Measurements from ENCODE around the gene CACNG4. TPM values are rescaled to one million over a fixed set of nuclear protein-coding genes. Genes with fewer than 3 reads are reported as not detected.

CACNG4 gene
- total RNA-seq, 6 experiments from 2014 or later = not detected

DNA sequence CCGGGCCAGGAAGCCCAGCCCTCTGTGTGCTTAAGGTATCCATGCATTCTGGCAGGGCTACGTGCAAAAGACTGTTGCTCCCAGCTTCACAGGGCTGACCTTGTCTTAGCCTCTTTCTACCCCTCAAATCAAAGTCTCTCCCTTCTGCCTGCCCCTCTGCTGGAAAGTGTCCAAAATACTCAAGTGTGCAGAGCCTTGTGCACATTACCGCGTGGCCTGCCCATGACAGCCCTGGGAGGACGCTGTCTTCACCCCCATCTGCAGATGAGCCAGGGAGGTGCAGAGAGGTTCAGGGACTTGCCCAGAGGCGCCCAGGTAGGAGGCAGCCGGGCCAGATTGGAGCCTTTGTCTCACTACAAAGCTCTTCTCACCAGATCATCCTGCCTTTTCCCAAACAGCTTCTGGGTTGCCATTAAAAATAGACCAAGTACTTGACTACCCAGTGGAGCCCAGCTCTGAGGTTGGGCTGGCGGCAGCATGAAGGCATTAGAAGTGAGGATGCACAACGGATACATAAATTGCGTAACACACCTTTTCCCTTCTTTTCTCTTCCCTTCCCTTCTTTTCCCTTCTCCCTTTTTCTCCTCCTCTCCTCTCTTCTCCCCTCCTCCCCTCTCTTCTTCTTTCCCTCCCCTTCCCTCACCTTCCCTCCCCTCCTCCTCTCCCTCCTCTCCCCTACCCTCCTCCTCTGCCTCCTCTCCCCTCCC, 3.5 kb downstream of the CACNG4 start:
- no peak overlapping the region for H3K4me3 Mint-ChIP-seq
- H3K27ac Mint-ChIP-seq = no peak overlapping the region
- H3K27me3 Mint-ChIP-seq (ENCODE audit: insufficient read depth) = peaks cover 56% of the 10 kb centered on the region
- no peaks in the 10 kb centered on the region for H3K36me3 Mint-ChIP-seq (ENCODE audit: low read depth)
- no peaks in the 10 kb centered on the region for H3K9me3 Mint-ChIP-seq
- DNase-seq = no peak
- TF ChIP-seq CTCF (IDR thresholded peaks at IDR 0.05) = no peak
- H3K4me1 Mint-ChIP-seq (ENCODE audit: low read depth) = no peaks in the 10 kb centered on the region

GRCh38 chr17:66968916-66969315, 4.4 kb downstream of the CACNG4 start:
- no peak for TF ChIP-seq CTCF (IDR thresholded peaks at IDR 0.05)
- peaks cover 50% of the 10 kb centered on the region for H3K27me3 Mint-ChIP-seq (ENCODE audit: insufficient read depth)
- H3K4me3 Mint-ChIP-seq = no peak overlapping the region
- no peaks in the 10 kb centered on the region for H3K9me3 Mint-ChIP-seq
- no peak overlapping the region for H3K27ac Mint-ChIP-seq
- DNase-seq = no peak
- H3K36me3 Mint-ChIP-seq (ENCODE audit: low read depth) = no peaks in the 10 kb centered on the region
- H3K4me1 Mint-ChIP-seq (ENCODE audit: low read depth) = no peaks in the 10 kb centered on the region

- H3K36me3 Mint-ChIP-seq (ENCODE audit: low read depth) = no peaks in the 10 kb centered on the region
- no peaks in the 10 kb centered on the region for H3K4me1 Mint-ChIP-seq (ENCODE audit: low read depth)
- no peak overlapping the region for H3K27ac Mint-ChIP-seq
- H3K9me3 Mint-ChIP-seq = no peaks in the 10 kb centered on the region
- peaks cover 52% of the 10 kb centered on the region for H3K27me3 Mint-ChIP-seq (ENCODE audit: insufficient read depth)
- no peak overlapping the region for H3K4me3 Mint-ChIP-seq
- no peak for DNase-seq
- no peak for TF ChIP-seq CTCF (IDR thresholded peaks at IDR 0.05)
These were observed 5.6 kb downstream of the CACNG4 start for GRCh38 chr17:66970140-66970539.

- Mint-ChIP-seq H3K27me3 (ENCODE audit: insufficient read depth) (peaks cover 50% of the 10 kb centered on the region), H3K9me3 (no peaks in the 10 kb centered on the region), H3K36me3 (ENCODE audit: low read depth) (no peaks in the 10 kb centered on the region), H3K27ac (no peak overlapping the region), H3K4me1 (ENCODE audit: low read depth) (no peaks in the 10 kb centered on the region), H3K4me3 (no peak overlapping the region)
- no peak for DNase-seq
- TF ChIP-seq CTCF (IDR thresholded peaks at IDR 0.05) = no peak
These were observed 6.3 kb downstream of the CACNG4 start for GRCh38 chr17:66970797-66971196.

DNA sequence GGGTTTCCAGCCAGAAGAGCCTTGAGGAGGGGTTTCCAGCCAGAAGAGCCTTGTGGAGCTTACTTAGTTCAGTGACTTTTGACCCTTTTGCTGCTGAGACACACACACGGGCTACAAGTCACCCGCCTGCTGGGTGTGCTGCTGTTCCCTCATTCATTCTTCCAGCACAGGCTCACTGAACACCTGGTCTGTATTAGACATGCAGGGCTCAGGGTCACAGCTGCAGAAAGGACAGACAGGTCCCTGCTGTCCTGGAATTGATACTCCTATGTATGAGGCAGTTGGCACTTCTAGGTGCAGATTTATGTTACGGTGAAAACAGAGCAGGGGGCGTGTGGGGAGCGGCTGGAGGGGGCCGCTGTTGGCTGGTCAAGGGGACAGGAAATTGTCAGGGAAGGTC, 6.8 kb downstream of the CACNG4 start:
- no peaks in the 10 kb centered on the region for H3K36me3 Mint-ChIP-seq (ENCODE audit: low read depth)
- no peaks in the 10 kb centered on the region for H3K9me3 Mint-ChIP-seq
- TF ChIP-seq CTCF (IDR thresholded peaks at IDR 0.05) = no peak
- H3K4me1 Mint-ChIP-seq (ENCODE audit: low read depth) = no peaks in the 10 kb centered on the region
- no peak overlapping the region for H3K4me3 Mint-ChIP-seq
- no peak overlapping the region for H3K27ac Mint-ChIP-seq
- peaks cover 47% of the 10 kb centered on the region for H3K27me3 Mint-ChIP-seq (ENCODE audit: insufficient read depth)
- no peak for DNase-seq

Data from HFFc6 (cell line).